Esophagus squamous epithelium (tissue), 4 donors: ENCODE data around the gene TTC14.

Experiments
- CTCF ChIP-seq, 6 experiments: fragments of 450-650 bp in 4 of 6; fragments of 200-600 bp in 2 of 6; sonication (generic) in 2 of 6; IDR thresholded peaks; one replicate each; pipeline ENCODE4 v1.5.1; 2016 to 2019; ENCODE audit warnings: antibody characterized with exemption in 6 of 6, mild to moderate bottlenecking in 4 of 6, moderate library complexity in 4 of 6
- POLR2A ChIP-seq, 4 donors: fragments of 450-650 bp; IDR thresholded peaks; one replicate each; pipeline ENCODE4 v1.6.1; 2017; ENCODE audit warnings: antibody characterized with exemption in 4 of 4, mild to moderate bottlenecking in 4 of 4, moderate library complexity in 3 of 4

- TF ChIP-seq CTCF (IDR thresholded peaks at IDR 0.05): no peak
- TF ChIP-seq POLR2A (IDR thresholded peaks at IDR 0.05): no peak
Measured at GRCh38 chr3:180595559-180595935, 6.4 kb upstream of the TTC14 start.
